ENCODE results near the gene PLEKHG2.

PLEKHG2 gene

DNA sequence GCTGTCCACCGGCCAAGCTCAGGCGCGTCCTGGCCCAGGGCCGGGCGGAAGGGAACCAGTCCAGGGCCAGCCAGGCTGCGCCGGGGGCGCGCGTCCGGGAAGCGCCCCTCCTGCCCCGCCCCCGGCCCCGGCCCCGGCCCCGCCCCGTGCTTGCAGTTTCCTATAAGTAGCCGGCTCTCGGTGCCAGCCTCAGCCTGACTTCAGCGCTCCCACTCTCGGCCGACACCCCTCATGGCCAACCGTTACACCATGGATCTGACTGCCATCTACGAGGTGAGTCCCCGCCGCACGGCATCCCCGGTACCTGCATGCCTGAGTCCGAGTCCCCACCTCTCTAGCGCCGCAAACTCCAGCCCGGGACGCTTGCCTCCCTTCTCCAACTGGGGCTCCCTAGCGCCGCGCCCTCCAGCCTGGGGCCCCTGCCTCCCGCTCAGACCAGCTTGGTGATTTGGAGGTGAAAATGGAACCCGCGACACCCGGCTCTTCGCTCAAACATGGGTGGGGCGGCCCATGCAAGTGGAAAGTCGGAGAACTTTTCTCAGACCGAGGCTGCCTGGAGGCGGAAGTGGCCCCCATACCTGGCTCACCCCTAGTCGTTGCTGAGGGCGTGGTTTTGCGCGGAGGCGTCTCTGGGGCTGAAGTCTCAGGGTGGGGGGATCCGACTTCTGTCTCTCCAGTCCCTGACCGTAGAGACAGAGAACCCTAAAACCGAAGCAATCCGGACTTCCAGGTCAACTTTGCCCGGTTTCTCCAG is 5.6 kb upstream of the PLEKHG2 start, which contains the start of gene ZFP36:
TSS of gene ZFP36 (plus strand) at position 192 of the 754 bp plus-strand sequence. CDS start at position 250, 58 bp downstream.
- DNase-seq (ENCODE audit: low spot score) = peak; percentile 81

DNA sequence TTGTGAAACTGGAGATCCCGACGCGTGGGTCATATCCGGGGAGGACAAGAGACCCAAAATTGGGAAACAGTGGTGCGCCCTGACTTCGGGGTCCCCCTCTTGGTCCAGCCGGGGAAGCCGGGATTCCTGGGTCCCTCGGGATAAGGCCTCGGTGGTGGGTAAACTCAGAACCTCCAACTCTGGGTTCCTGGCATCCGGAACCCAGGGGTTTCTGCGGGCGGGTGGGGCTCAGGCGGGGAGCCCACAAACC is 5.1 kb upstream of the PLEKHG2 start:
- no peak for DNase-seq (ENCODE audit: low spot score)

DNA sequence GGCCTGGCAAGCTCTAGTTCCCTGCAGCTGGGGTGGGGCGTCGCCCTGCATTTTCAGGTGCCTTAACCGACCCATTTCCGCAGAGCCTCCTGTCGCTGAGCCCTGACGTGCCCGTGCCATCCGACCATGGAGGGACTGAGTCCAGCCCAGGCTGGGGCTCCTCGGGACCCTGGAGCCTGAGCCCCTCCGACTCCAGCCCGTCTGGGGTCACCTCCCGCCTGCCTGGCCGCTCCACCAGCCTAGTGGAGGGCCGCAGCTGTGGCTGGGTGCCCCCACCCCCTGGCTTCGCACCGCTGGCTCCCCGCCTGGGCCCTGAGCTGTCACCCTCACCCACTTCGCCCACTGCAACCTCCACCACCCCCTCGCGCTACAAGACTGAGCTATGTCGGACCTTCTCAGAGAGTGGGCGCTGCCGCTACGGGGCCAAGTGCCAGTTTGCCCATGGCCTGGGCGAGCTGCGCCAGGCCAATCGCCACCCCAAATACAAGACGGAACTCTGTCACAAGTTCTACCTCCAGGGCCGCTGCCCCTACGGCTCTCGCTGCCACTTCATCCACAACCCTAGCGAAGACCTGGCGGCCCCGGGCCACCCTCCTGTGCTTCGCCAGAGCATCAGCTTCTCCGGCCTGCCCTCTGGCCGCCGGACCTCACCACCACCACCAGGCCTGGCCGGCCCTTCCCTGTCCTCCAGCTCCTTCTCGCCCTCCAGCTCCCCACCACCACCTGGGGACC is 4.6 kb upstream of the PLEKHG2 start:
- no peak for DNase-seq (ENCODE audit: low spot score)

DNA sequence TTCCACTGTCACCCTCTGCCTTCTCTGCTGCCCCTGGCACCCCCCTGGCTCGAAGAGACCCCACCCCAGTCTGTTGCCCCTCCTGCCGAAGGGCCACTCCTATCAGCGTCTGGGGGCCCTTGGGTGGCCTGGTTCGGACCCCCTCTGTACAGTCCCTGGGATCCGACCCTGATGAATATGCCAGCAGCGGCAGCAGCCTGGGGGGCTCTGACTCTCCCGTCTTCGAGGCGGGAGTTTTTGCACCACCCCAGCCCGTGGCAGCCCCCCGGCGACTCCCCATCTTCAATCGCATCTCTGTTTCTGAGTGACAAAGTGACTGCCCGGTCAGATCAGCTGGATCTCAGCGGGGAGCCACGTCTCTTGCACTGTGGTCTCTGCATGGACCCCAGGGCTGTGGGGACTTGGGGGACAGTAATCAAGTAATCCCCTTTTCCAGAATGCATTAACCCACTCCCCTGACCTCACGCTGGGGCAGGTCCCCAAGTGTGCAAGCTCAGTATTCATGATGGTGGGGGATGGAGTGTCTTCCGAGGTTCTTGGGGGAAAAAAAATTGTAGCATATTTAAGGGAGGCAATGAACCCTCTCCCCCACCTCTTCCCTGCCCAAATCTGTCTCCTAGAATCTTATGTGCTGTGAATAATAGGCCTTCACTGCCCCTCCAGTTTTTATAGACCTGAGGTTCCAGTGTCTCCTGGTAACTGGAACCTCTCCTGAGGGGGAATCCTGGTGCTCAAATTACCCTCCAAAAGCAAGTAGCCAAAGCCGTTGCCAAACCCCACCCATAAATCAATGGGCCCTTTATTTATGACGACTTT is 3.9 kb upstream of the PLEKHG2 start:
- DNase-seq (ENCODE audit: low spot score) = no peak

DNA sequence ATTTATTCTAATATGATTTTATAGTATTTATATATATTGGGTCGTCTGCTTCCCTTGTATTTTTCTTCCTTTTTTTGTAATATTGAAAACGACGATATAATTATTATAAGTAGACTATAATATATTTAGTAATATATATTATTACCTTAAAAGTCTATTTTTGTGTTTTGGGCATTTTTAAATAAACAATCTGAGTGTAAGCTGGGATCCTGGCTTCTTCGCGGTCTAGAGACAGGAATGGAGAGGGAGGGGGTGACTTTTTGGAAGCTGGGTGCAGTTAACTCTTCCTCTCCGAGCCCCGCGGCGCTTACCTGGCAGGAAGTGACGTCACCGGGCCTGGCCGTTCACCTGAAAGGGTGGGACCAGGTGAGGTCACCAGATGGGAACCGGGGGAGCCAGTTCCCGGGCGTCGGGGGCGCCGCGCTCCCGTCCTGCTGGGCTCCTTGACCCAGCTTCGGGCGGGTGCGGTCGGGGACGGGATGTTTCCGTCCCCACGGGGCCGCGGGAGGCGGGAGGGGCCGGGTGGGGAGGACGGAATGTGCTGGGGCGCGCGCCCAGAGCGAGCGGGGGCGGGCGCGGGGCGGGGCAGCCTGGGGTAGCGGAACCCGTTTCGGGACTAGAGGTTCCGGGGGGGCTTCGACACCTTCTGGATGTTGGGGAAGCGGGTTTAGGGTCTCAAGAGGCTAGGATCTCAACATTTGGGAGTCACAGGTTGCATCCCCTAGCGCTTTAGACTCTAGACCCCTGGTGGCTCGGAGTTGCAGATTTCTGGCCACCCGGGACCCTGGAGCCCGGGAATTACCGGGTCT is 3.1 kb upstream of the PLEKHG2 start:
- DNase-seq (ENCODE audit: low spot score) = peak; percentile 56

DNA sequence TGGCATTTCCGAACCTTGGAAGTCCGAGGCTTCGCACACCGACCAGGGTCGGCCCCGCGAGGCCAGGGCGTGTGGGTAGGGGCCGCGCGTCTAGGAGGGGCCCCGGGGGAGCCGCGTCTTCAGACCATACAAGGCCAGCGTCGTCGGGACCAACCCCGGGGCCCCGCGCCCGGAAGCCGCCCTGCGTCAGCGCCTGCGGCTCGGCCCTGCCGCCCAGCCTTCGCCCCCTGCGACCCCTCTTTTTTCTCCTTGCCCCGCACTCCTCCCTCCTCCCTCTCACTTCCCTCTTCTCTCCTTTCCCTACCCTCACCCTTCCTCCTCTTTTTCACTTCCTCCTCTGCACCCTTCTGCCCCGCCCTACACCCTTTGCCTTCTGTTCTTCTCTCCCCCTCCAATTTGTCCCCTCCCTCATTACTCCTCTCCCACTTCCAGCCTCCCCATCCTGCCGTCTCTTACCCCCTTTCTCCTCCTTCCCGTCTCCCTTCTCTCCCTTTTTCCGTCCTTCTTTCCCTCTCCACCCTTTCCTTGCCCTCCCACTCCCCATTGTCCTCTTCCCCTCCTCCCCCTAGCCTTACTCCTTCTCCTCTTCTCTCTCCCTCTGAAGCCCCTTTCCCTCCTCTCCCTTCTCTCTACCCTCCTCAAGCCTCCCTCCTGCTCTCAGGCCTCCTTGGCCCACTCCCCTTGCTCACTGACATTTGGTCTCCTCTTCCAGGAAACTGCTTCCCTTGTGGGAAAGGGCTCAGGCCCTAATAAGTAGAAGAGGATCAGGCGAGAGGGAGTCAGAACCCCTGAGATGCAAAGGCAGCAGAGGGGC is 2.2 kb upstream of the PLEKHG2 start:
- no peak for DNase-seq (ENCODE audit: low spot score)

DNA sequence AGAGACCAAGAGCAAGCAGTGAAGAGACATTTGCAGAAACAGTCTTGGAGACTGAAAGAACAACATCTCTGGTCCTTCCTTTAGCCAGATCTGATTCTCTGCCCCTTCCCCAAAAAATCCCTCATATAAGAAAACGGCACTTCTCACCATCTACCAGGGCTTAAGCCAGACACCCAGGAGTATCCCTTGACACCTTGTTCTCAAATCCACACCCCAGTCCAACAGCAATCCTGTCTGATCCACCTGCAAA is 1.7 kb upstream of the PLEKHG2 start:
- DNase-seq (ENCODE audit: low spot score) = no peak

DNA sequence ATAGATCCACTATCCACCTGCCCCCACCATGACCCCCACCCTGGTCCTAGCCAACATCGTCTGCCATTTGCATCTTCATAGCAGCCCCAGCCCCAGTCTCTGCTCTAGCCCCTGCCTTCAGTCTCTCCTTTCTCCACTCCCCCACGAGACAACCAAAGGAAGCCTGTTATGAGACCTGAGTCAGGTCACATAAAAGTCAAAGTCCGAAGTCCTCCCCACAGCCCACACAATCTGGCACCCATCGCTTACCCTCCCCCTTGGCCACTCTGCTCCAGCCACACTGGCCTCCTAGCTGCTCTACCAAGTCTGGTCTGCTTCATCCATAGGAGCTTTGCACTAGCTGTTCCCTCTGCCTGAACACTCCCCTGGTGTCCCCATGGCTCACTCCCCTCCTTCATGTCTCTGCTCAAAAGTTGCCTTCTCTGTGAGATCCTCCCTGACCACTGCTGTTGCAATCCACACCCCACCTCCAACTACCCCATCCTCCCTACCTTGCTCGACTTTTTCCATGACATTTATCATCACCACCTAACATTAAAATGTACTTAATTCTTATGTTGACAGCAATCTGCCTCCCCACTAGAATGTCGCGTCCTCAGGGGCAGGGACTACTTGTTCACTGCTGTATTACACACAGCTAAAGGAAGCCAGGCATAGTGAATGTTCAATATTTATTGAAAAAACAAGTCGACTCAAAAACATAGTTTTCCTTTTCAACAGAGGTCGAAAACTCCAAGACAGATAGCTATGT is 1.2 kb upstream of the PLEKHG2 start:
- DNase-seq (ENCODE audit: low spot score) = no peak

DNA sequence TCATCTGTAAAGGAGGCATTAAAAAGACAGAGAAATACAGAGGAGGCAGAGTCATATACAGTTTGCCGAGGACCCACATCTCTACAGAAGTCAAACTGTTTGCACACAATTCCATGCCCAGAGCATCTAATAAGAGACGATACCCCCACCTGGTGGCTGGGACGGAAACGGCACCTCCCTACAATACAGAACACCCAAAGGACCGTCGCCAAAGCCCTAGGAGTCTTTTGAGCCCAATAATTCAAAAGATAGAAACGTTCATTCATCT is 703 bp upstream of the PLEKHG2 start:
- peak; percentile 67 for DNase-seq (ENCODE audit: low spot score)

DNA sequence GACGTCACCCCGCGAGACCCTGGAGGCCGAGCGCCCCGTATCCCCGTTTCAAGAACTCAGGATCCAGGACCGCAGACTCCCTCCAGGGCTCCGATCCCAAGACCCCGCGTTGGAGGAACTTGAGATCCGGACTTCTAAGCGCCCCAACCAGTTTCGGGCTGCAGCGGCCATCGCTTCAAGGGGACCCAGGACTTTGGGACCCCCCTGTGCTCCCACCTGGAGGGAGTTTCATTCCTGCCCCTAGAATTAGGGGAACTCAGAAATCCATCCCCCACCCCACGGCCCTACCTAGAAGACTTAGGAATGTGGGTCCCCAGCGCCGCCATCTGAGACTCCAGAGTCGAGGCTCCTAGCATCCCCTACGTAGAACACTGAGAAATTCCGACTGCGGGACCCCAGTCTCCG is 400 bp downstream of the PLEKHG2 start:
- no peak for DNase-seq (ENCODE audit: low spot score)

DNA sequence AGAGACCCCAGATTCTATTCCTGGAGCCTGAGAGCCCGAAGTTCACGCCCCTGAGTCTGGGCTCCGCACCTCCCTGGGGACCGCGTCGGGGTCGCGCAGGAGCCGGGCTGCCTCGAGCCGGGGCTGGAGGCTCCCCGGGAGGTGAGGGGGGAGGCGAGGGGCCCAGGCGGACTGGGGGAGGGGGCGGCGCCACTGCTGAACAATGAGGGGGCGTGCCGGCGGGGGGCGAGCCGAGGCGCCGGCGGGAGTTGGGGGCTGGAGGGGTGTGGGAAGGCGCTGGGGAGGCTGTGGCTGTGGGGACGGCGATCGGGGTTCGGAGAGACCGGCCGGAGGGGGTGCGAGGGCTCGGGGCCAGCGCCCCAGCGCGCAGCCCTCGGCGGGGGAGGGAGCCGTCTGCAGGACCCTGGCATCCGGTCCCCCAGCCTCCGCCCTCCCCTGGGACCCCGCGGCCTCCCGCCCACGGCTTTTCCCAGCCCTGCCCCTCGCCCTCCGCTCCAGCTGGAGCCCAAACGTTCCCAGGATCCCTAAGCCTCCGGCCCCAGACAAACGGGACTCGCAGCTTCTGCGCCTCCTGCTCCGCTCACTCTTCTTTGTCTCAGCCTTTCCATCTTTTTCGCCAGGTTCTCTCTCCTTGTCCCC is 922 bp downstream of the PLEKHG2 start:
- DNase-seq (ENCODE audit: low spot score) = peak; percentile 66

DNA sequence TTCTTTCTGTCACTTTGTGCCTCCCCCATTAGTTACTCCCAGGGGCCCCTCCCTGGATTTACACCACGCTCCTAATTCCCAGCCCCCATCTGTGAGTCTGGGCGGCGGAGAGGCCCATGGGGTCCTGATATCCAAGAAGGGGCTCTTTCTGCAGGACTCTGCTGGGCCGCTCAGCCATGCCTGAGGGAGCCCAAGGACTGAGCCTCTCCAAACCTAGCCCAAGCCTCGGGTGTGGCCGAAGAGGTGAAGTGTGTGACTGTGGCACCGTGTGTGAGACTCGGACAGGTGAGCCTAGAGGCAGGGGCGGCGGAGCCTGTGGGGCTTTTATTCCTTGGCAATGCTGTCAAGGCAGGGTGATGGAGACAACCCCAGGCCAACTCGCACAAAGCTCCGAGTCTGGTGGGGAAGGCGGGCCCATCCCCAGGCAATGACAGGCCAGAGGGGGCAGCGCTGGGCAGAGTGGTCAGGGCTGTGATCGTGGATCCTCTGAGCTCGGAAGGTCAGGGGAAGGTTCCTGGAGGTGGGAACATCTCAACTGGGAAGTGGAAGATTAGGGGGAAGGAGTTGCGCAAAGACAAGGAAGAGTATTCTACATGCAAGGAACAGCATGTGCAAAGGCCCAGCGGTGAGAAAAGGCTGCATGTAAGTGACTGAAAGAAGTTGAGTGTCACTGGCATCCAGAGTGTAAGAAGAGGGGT is 1.6 kb downstream of the PLEKHG2 start:
- DNase-seq (ENCODE audit: low spot score) = no peak

DNA sequence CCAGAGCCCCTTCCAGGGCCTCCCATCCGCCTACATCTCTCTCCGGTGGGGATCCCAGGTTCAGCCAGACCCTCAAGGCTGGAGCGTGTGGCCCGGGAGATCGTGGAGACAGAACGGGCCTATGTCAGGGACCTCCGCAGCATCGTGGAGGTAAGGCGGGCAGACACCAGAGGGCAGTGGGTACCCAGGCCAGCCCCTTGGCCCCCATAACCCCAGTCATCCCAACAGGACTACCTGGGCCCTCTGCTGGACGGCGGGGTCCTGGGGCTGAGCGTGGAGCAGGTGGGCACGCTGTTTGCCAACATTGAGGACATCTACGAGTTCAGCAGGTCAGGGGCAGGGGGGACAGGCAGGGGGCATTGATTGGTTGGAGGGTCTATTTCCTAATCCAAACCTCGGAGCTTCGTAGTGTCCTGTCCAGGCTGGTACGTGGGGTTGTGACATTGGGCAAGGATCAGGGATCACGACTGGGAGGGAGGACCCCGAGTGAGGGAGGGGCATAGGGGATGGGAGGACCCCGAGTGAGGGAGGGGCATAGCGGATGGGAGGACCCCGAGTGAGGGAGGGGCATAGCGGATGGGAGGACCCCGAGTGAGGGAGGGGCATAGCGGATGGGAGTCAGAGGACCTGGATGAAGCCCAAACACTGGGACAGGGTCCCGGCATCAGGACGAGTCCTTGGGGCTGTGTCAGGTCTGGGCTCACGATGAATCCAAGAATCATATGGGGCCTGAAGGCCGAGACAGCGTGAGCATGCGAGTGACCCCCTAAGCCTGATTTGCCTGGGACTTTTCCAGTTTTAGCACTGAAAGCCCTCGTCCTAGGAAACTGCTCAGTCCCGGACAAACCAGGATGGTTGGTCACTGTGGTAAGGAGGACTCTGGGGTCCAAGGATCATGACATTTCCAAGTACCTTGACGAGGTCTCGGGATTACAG is 2.9 kb downstream of the PLEKHG2 start:
- no peak for DNase-seq (ENCODE audit: low spot score)

DNA sequence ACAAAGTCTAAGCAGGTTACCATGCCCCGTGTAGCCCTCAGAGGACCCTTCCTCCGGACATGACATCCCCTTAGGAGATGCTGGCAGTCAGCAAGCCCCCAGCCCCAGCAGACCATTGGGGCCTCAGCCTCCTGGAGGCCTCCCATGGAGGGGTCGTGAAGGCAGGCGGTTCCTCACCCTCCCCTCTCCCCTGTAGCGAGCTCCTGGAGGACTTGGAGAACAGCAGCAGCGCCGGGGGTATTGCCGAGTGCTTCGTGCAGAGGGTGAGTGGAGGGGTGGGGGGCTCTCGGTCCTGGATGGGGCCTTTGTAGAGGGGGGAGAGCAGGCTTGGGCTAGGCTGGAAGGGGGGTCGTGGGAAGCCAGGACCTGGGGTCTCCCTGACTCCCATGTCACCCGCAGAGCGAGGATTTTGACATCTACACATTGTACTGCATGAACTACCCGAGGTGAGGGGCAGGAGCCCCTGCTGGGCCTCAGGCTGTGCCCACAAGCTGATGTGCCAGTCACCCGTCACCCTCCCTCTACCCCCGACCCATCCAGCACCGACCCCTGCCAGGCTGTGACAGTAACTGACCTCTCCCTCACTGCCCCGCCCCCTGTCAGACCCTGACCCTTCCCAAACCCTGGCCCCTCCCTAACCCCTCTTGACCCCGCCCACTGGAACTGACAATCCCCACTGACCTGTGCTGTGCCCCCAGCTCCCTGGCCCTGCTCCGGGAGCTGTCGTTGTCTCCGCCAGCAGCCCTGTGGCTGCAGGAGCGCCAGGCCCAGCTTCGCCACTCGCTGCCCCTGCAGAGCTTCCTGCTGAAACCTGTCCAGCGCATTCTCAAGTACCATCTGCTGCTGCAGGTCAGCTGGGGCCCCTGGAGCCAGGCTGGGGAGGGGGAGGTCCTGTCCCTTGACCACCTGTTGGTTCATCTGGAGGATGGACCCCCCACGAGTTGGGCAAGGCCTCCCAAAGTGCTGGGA is 4.0 kb downstream of the PLEKHG2 start:
- DNase-seq (ENCODE audit: low spot score) = no peak

DNA sequence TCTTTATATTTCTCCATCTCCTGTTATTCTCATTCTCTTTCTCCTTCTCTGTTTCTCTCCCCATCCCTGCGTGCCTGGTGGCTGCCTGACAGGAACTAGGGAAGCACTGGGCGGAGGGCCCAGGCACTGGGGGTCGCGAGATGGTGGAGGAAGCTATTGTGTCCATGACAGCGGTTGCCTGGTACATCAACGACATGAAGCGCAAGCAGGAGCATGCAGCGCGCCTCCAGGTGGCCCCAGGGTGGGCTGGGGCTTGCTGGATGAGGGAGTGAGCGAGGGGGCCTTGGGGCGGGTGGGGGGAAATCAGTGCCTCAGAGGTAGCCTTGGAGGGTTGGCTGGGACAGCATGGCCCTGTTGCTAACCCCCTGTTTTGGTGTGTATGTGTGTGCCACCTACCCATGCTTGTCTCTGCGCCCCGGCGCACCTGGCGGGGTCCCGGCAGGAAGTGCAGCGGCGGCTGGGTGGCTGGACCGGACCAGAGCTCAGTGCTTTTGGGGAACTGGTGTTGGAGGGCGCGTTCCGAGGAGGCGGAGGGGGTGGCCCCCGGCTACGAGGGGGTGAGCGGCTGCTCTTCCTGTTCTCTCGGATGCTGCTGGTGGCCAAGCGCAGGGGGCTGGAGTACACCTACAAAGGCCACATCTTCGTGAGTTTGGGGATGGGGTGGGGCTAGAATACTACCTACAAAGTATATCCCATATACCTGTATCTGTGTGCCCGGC is 5.2 kb downstream of the PLEKHG2 start:
- no peak for DNase-seq (ENCODE audit: low spot score)

DNA sequence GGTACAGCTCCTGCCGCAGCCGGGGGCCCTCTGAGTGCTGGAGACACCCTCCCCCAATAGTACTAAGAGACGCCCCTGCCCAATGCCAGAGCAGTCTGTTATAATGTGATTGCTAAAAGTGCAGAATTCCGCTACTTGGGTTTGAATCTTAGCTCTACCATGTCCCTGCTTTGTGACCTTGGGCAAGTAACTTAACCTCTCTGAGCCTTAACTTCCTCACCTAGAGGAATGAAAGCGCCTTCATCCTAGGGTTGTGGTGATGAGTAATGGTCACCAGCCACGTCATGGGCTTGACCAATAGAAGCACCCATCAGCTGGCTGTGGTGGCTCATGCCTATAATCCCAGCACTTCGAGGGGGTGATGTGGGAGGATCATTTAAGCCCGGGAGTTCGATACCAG is 6.5 kb downstream of the PLEKHG2 start:
- DNase-seq (ENCODE audit: low spot score) = no peak

DNA sequence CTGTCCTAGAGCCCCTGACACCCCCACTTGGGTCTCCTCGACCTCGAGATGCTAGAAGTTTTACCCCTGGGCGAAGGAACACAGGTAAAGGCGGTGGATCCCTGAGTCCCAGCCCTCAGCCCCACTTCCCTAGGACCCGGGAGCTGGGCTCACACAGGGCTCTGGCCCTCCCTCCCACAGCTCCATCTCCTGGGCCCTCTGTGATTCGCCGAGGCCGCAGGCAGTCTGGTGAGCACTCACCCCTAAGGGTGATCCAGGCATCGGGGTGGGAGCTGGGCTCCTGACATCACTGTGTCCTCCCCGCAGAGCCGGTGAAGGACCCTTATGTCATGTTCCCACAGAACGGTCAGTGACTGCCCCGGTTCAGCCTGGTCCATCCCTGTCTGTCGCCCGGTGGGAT is 8.3 kb downstream of the PLEKHG2 start:
- no peak for DNase-seq (ENCODE audit: low spot score)

Data from AG08395 (cell line).